SK-N-SH treated with all-trans-retinoic acid at 6 μM for 48 hours (cell line): Measurements from ENCODE around the gene LPAR5.

ENCODE experiments used
- ATAC-seq: fragments of 200-7000 bp; cut with Tn5 transposase; 3 replicates; pipeline ENCODE4 v1.9.1; 2020; ENCODE audit warnings: mild to moderate bottlenecking, moderate library complexity
- ARNTL ChIP-seq: fragments of 450-650 bp; formaldehyde crosslinking; IDR thresholded peaks from 2 replicates; pipeline ENCODE4 v1.5.0; 2020; ENCODE audit warnings: low read depth, mild to moderate bottlenecking, moderate library complexity, borderline replicate concordance
- BACH2 ChIP-seq: fragments of 250-450 bp; sonication (Bioruptor Pico); IDR thresholded peaks from 2 replicates; pipeline ENCODE4 v1.9.0; 2021; ENCODE audit warnings: mild to moderate bottlenecking, borderline replicate concordance
- CREB5 ChIP-seq: fragments of 250-450 bp; sonication (Bioruptor Pico); IDR thresholded peaks from 2 replicates; pipeline ENCODE4 v1.5.1; 2020; ENCODE audit warnings: low read depth, mild to moderate bottlenecking, moderate library complexity
- ESRRG ChIP-seq: fragments of 250-450 bp; sonication (Bioruptor Pico); IDR thresholded peaks from 2 replicates; pipeline ENCODE4 v1.6.1; 2021; ENCODE audit warnings: mild to moderate bottlenecking
- GLIS3 ChIP-seq: fragments of 250-450 bp; sonication (Bioruptor Pico); IDR thresholded peaks from 2 replicates; pipeline ENCODE4 v1.5.0; 2020; ENCODE audit warnings: mild to moderate bottlenecking, moderate library complexity
- ISL1 ChIP-seq: fragments of 250-450 bp; sonication (Bioruptor Pico); IDR thresholded peaks from 2 replicates; pipeline ENCODE4 v2.1.2; 2022; ENCODE audit warnings: mild to moderate bottlenecking, moderate library complexity
- OSR1 ChIP-seq: fragments of 250-450 bp; sonication (Bioruptor Pico); IDR thresholded peaks from 2 replicates; pipeline ENCODE4 v1.8.0; 2022; ENCODE audit warnings: moderate library complexity, mild to moderate bottlenecking, inconsistent platforms
- PATZ1 ChIP-seq: fragments of 250-450 bp; sonication (Bioruptor Pico); IDR thresholded peaks from 2 replicates; pipeline ENCODE4 v1.8.0; 2020; ENCODE audit warnings: mild to moderate bottlenecking, moderate library complexity, borderline replicate concordance
- PPARA ChIP-seq: fragments of 250-450 bp; sonication (Bioruptor Pico); IDR thresholded peaks from 2 replicates; pipeline ENCODE4 v1.5.0; 2020; ENCODE audit warnings: mild to moderate bottlenecking, borderline replicate concordance
- RARB ChIP-seq: fragments of 250-450 bp; sonication (Bioruptor Pico); IDR thresholded peaks from 2 replicates; pipeline ENCODE4 v1.8.0; 2021; ENCODE audit warnings: mild to moderate bottlenecking, moderate library complexity
- SNAI2 ChIP-seq: fragments of 250-450 bp; sonication (Bioruptor Pico); IDR thresholded peaks from 2 replicates; pipeline ENCODE4 v1.5.0; 2020; ENCODE audit warnings: mild to moderate bottlenecking, moderate library complexity
- TCF4 ChIP-seq: fragments of 250-450 bp; sonication (Bioruptor Pico); IDR thresholded peaks from 2 replicates; pipeline ENCODE4 v1.8.0; 2021; ENCODE audit warnings: mild to moderate bottlenecking, moderate library complexity, borderline replicate concordance
- TOX ChIP-seq: fragments of 250-450 bp; sonication (Bioruptor Pico); IDR thresholded peaks from 2 replicates; pipeline ENCODE4 v1.8.0; 2021; ENCODE audit warnings: mild to moderate bottlenecking, moderate library complexity, borderline replicate concordance
- ZC3H10 ChIP-seq: fragments of 250-450 bp; sonication (Bioruptor Pico); IDR thresholded peaks from 2 replicates; pipeline ENCODE4 v1.5.1; 2021; ENCODE audit warnings: mild to moderate bottlenecking, moderate library complexity
- ZFP3 ChIP-seq: fragments of 250-450 bp; sonication (Bioruptor Pico); IDR thresholded peaks from 2 replicates; pipeline ENCODE4 v1.5.0; 2020; ENCODE audit warnings: mild to moderate bottlenecking, moderate library complexity
- ZFP30 ChIP-seq: fragments of 450-650 bp; formaldehyde crosslinking; IDR thresholded peaks from 2 replicates; pipeline ENCODE4 v1.5.0; 2022; ENCODE audit warnings: mild to moderate bottlenecking, moderate library complexity
- ZNF565 ChIP-seq: fragments of 450-650 bp; formaldehyde crosslinking; conservative IDR thresholded peaks from 2 replicates; pipeline ENCODE4 v1.5.0; 2020; ENCODE audit warnings: low read depth, mild to moderate bottlenecking, moderate library complexity
- ZNF8 ChIP-seq: fragments of 450-650 bp; formaldehyde crosslinking; IDR thresholded peaks from 2 replicates; pipeline ENCODE4 v1.5.0; 2020; ENCODE audit warnings: mild to moderate bottlenecking, moderate library complexity
- TF ChIP-seq, protein P1 (sequence below): fragments of 250-450 bp; sonication (Bioruptor Pico); IDR thresholded peaks from 2 replicates; pipeline ENCODE4 v1.5.0; 2020; ENCODE audit warnings: mild to moderate bottlenecking, moderate library complexity
- TF ChIP-seq, protein P2 (sequence below): fragments of 250-450 bp; sonication (Bioruptor Pico); IDR thresholded peaks from 2 replicates; pipeline ENCODE4 v1.5.1; 2021; ENCODE audit warnings: mild to moderate bottlenecking, moderate library complexity

Gene LPAR5

DNA sequence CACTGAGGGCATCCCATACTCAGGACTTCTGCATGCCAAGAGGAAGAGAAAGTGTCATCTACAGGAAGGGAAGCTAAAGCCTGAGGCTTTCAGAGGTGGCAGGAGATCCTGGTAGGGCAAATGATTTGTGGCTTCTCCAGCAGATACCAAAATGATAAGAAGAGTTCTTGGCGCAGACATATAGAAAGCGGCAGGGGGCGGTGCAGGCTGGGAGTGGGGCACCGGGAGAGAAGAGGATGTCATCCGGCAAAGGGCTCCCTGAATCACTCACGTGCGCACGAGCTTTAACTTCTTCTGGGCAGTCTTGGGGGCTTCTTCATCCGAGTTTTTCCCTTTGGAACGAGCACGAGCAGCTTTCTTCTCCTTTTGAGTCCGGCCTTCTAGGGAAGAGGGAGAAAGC, 16.6 kb upstream of the LPAR5 start:
- no peak for ATAC-seq
- TF ChIP-seq PATZ1 (no peak), BACH2 (CRISPR knock-in tag) (no peak), RARB (CRISPR knock-in tag) (no peak), ZNF565 (CRISPR knock-in tag) (no peak), TOX (no peak), ZFP3 (CRISPR knock-in tag) (no peak), ISL1 (CRISPR knock-in tag) (no peak), ZFP30 (CRISPR knock-in tag) (no peak)
- TF ChIP-seq, protein P1, sequence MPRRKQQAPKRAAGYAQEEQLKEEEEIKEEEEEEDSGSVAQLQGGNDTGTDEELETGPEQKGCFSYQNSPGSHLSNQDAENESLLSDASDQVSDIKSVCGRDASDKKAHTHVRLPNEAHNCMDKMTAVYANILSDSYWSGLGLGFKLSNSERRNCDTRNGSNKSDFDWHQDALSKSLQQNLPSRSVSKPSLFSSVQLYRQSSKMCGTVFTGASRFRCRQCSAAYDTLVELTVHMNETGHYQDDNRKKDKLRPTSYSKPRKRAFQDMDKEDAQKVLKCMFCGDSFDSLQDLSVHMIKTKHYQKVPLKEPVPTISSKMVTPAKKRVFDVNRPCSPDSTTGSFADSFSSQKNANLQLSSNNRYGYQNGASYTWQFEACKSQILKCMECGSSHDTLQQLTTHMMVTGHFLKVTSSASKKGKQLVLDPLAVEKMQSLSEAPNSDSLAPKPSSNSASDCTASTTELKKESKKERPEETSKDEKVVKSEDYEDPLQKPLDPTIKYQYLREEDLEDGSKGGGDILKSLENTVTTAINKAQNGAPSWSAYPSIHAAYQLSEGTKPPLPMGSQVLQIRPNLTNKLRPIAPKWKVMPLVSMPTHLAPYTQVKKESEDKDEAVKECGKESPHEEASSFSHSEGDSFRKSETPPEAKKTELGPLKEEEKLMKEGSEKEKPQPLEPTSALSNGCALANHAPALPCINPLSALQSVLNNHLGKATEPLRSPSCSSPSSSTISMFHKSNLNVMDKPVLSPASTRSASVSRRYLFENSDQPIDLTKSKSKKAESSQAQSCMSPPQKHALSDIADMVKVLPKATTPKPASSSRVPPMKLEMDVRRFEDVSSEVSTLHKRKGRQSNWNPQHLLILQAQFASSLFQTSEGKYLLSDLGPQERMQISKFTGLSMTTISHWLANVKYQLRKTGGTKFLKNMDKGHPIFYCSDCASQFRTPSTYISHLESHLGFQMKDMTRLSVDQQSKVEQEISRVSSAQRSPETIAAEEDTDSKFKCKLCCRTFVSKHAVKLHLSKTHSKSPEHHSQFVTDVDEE (CRISPR knock-in tag) = no peak

DNA sequence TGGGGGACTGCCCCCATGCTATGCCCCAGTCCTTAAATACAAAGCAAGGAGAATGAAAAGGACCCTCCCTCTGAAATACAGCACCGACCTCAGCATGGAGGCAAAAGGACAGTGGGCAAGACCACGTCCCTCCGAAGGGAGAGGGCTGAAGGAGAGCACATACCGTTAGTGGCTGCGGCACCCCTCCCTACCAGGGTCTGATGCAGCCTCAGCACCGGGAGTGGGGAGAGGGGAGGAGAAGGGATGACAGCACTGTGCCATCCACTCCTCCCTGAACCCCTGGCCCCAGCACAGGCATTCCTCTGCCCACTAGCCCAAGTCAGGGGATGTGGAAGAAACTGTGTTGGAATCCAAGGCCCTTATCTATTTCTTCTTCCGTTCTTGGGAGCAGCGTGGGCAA, 15.1 kb upstream of the LPAR5 start:
- ATAC-seq = no peak
- TF ChIP-seq ESRRG (CRISPR knock-in tag) = no peak
- no peak for TF ChIP-seq SNAI2 (CRISPR knock-in tag)
- TF ChIP-seq GLIS3 (CRISPR knock-in tag) = no peak
- TF ChIP-seq, protein P2, sequence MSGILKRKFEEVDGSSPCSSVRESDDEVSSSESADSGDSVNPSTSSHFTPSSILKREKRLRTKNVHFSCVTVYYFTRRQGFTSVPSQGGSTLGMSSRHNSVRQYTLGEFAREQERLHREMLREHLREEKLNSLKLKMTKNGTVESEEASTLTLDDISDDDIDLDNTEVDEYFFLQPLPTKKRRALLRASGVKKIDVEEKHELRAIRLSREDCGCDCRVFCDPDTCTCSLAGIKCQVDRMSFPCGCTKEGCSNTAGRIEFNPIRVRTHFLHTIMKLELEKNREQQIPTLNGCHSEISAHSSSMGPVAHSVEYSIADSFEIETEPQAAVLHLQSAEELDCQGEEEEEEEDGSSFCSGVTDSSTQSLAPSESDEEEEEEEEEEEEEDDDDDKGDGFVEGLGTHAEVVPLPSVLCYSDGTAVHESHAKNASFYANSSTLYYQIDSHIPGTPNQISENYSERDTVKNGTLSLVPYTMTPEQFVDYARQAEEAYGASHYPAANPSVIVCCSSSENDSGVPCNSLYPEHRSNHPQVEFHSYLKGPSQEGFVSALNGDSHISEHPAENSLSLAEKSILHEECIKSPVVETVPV (CRISPR knock-in tag) = no peak
- TF ChIP-seq CREB5 = no peak
- no peak for TF ChIP-seq ARNTL (CRISPR knock-in tag)
- TF ChIP-seq ZFP3 (CRISPR knock-in tag) = no peak
- no peak for TF ChIP-seq TCF4 (CRISPR knock-in tag)
- no peak for TF ChIP-seq ZNF565 (CRISPR knock-in tag)
- TF ChIP-seq RARB (CRISPR knock-in tag) = no peak
- TF ChIP-seq, protein P1 (CRISPR knock-in tag) = no peak
- TF ChIP-seq OSR1 (CRISPR knock-in tag) = no peak
- no peak for TF ChIP-seq ZFP30 (CRISPR knock-in tag)
- TF ChIP-seq ZC3H10 (CRISPR knock-in tag) = no peak
- TF ChIP-seq TOX = no peak
- TF ChIP-seq PATZ1 = no peak
- no peak for TF ChIP-seq PPARA
- no peak for TF ChIP-seq ZNF8 (CRISPR knock-in tag)
